ENCODE data around the gene DONSON. TPM values are rescaled to one million over a fixed set of nuclear protein-coding genes. Genes with fewer than 3 reads are reported as not detected.

Gene DONSON
- total RNA-seq, 2 donors from 2014 or later, result 5.1 to 7.1 TPM

DNA sequence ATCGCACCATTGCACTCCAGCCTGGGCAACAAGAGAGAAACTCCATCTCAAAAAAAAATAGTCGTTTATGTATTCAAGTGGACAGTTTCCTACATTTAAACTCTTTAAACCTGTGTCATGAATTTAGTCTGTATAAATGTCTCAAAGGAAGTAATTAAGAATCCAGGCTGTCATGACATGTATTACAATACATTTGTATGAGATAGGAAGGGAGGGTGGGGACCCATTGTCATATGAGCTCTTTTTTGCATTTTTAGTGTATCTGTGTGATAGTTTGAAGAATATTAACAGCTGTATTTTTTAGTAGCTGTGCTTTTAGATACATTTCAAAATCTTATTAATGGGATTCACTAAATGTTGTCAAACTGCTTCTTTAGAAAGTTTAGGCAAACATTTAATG lies 20.0 kb downstream of the DONSON start:
- no peak for DNase-seq (ENCODE audit: low spot score)
- intact Hi-C loops (cut with DNase I), result no loop called here

DNA sequence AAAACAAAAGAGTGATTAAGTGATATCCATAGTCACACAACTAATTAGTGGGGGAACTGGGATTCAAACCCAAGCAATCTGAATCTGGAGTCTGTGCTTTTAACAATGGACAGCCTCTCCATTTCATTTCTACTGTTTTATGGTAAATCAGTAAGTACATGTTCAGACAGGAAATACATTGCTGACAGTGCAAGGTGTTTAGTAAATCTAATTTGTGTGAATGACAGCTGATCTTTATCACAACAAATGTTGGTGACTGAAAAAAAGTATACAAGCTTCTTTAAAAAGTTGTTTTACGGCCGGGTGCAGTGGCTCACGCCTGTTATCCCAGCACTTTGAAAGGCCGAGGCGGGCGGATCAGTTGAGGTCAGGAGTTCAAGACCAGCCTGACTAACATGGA lies 20.6 kb downstream of the DONSON start:
- intact Hi-C loops (cut with DNase I), result no loop called here
- DNase-seq (ENCODE audit: low spot score), result no peak

DNA sequence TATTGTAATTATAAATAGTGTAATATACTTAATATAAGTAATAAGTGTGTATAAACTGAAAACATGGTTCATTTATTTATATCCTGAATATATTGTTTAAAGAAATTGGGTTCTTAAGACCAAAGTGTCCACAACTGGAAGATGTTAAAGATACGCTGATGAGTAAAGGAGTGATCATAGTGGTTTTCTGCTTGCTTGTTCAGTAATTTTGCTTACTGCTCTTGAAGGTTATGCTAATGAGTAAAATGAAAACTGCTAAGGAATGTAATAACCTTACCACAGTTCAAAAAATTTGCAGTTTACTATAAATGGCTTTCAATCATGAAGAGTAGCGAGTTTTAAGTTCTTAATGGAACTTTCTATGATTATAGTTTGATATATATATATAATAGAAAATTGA lies 22.0 kb downstream of the DONSON start:
- DNase-seq (ENCODE audit: low spot score), result no peak
- intact Hi-C loops (cut with DNase I), result no loop called here

DNA sequence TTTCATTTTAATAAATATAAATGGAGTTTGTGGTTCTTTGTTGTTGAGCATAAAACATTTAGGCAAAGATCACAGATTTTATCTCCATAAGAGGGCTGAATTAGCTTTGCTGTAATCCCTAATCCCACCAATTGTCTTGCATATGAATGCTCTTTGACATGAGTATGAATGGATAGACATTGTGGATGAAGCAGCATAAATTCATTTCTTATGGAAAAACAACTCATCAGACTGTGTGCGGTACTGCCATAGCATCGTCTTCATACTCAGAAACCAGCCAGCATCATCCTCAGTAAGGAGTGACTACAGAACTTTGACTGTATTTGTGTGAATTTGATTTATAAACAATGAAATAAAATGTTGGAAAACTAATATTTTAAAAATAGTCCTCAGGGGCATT lies 26.1 kb downstream of the DONSON start:
- DNase-seq (ENCODE audit: low spot score), result no peak
- intact Hi-C loops (cut with DNase I), result no loop called here

DNA sequence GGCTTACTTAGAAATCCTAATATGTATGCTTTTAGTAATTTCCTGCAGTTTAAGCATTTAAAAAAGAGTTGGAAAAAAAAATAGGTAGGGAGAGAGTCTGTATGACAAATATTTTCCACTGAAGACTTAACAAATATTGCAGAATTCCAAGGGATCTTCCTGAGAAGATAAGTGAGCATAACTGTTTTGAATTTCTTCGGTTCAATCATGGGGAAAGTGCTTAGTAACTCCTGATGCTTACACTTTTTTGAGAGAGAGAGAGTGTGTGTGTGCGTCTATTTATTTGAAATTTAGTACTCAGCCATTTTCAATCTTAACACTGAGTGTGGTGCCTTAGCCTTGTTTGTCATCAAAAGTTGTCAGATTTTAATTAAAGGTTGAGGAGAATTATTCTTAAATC lies 27.1 kb downstream of the DONSON start:
- intact Hi-C loops (cut with DNase I), result no loop called here
- DNase-seq (ENCODE audit: low spot score), result no peak

DNA sequence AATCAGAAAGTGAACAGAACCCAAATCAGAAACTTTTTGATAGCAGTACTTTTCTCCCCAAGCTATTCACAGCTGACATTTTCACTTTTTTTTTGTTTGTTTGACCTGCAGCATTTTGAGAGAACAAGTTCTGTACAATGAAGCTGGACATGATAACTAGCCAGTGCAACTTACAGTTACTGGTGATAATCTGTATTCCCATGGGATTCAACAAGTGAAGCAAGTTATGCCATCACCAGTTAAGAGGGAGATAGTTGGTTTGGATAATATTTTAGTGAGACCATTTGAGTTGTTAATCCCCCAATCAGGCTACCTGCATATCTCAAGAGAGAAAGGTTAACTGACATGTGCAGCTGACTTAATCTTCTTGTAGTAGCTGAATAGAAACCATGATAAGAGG lies 27.5 kb downstream of the DONSON start:
- no peak for DNase-seq (ENCODE audit: low spot score)
- intact Hi-C loops (cut with DNase I), result no loop called here

DNA sequence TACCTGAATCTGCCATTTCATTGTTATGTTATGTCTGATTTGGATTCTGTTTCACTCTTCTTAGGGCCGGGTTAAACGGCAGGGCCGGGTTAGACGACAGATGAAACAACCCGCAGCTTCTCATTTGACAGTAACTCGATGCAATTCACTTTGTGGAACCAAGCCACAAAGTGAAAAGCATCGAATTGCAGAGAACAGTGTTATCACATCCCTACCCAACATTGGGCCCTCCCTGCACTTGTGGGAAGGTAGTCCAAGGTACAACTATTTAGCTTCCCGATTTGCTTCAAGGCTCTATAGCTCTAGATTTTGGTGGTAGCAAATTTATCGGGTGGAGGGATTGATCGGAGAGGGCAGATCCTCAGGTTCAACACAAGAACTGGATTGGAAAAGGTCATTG lies 28.7 kb downstream of the DONSON start:
- intact Hi-C loops (cut with DNase I), result no loop called here
- no peak for DNase-seq (ENCODE audit: low spot score)

DNA sequence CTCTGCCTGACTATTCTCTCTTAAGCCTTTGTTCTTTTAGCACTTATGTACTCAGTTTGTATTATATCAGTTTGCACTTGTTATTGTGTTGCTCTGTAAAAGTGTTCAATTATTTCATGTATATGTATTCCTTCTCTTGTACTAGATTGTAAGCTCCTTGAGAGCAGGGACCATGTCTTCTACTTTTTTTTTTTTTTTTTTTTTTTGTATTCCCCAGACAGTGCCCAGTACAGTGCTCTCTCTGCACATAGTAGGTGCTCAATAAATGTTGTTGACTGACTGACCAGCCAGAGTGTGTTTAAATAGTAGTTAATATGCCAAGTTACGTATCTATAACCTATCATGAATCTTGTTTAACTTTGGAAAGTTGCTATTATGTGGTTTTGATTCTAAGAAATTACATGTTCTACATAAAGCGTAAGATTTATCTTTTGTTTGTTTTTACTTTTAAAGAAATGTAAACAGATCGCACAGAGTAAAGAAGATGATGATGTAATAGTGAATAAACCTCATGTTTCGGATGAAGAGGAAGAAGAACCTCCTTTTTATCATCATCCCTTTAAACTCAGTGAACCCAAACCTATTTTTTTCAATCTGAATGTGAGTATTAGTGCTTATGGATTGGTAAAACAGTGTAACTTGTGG lies 29.6 kb downstream of the DONSON start:
- no peak for DNase-seq (ENCODE audit: low spot score)
- intact Hi-C loops (cut with DNase I), result no loop called here

DNA sequence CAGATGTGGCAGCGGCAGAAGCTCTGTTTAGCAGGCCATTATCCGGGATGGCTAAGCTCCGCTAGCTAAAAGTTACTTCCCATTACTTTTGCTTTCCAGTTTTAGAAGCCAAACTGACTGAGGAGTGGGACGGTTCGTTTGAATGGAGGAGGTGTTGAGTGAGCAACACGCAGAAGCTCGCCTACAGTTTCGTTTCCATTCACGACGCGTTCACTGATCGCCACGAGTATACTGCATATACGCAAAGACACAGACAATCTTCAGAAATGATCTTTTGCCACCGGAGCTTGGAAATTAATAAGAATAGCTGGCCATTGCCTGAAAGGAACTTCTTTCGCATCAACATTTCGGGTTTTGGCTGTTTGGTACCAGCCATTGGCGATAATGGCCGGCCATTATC lies 31.0 kb downstream of the DONSON start:
- intact Hi-C loops (cut with DNase I), result no loop called here
- no peak for DNase-seq (ENCODE audit: low spot score)

DNA sequence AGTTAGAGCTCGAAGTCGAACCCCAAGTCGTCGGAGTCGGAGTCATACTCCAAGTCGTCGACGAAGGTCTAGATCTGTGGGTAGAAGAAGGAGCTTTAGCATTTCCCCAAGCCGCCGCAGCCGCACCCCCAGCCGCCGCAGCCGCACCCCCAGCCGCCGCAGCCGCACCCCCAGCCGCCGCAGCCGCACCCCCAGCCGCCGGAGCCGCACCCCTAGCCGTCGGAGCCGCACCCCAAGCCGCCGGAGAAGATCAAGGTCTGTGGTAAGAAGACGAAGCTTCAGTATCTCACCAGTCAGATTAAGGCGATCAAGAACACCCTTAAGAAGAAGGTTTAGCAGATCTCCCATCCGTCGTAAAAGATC lies 33.5 kb downstream of the DONSON start:
- intact Hi-C loops (cut with DNase I), result no loop called here

DNA sequence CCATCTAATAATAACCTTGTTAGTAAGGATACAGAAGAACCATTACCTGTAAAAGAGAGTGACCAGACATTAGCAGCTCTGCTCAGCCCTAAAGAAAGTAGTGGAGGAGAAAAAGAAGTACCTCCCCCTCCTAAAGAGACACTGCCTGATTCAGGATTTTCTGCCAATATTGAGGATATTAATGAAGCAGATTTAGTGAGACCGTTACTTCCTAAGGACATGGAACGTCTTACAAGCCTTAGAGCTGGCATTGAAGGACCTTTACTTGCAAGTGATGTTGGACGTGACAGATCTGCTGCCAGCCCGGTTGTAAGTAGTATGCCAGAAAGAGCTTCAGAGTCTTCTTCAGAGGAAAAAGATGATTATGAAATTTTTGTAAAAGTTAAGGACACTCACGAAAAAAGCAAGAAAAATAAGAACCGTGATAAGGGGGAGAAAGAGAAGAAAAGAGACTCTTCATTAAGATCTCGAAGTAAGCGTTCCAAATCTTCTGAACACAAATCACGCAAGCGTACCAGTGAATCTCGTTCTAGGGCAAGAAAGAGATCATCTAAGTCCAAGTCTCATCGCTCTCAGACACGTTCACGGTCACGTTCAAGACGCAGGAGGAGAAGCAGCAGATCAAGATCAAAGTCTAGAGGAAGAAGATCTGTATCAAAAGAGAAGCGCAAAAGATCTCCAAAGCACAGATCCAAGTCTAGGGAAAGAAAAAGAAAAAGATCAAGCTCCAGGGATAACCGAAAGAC lies 34.1 kb downstream of the DONSON start:
- intact Hi-C loops (cut with DNase I), result no loop called here
- DNase-seq (ENCODE audit: low spot score), result no peak

More for the DNA sequence above, 33.5 kb downstream of the DONSON start:
- DNase-seq (ENCODE audit: low spot score), result no peak

DNA sequence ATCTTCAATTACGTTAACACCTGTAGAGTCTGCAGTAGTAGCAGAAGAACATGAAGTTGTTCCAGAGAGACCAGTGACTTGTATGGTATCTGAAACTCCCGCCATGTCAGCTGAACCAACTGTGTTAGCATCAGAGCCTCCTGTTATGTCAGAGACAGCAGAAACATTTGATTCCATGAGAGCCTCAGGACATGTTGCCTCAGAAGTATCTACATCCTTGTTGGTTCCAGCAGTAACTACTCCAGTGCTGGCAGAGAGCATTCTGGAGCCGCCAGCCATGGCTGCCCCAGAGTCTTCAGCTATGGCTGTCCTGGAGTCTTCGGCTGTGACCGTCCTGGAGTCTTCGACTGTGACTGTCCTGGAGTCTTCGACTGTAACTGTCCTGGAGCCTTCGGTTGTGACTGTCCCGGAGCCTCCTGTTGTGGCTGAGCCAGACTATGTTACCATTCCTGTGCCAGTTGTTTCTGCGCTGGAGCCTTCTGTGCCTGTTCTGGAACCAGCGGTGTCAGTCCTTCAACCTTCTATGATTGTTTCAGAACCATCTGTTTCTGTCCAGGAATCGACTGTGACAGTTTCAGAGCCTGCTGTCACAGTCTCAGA lies 35.4 kb downstream of the DONSON start:
- intact Hi-C loops (cut with DNase I), result no loop called here
- DNase-seq (ENCODE audit: low spot score), result no peak

DNA sequence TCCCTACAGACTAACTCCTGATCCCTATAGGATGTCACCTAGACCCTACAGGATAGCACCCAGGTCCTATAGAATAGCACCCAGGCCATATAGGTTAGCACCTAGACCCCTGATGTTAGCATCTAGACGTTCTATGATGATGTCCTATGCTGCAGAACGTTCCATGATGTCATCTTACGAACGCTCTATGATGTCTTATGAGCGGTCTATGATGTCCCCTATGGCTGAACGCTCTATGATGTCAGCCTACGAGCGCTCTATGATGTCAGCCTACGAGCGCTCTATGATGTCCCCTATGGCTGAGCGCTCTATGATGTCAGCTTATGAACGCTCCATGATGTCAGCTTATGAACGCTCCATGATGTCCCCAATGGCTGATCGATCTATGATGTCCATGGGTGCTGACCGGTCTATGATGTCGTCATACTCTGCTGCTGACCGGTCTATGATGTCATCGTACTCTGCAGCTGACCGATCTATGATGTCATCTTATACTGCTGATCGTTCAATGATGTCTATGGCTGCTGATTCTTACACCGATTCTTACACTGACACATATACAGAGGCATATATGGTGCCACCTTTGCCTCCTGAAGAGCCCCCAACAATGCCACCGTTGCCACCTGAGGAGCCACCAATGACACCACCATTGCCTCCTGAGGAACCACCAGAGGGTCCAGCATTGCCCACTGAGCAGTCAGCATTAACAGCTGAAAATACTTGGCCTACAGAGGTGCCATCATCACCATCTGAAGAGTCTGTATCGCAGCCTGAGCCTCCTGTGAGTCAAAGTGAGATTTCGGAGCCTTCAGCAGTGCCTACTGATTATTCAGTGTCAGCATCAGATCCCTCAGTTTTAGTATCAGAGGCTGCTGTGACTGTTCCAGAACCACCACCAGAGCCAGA lies 36.1 kb downstream of the DONSON start:
- intact Hi-C loops (cut with DNase I), result no loop called here
- DNase-seq (ENCODE audit: low spot score), result no peak

DNA sequence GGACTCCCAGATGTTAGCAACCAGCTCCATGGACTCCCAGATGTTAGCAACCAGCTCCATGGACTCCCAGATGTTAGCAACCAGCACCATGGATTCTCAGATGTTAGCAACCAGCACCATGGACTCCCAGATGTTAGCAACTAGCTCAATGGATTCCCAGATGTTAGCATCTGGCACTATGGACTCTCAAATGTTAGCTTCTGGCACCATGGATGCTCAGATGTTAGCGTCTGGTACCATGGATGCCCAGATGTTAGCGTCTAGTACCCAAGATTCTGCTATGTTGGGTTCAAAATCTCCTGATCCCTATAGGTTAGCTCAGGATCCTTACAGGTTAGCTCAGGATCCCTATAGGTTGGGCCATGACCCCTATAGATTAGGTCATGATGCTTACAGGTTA lies 36.8 kb downstream of the DONSON start:
- intact Hi-C loops (cut with DNase I), result no loop called here
- DNase-seq (ENCODE audit: low spot score), result no peak

DNA sequence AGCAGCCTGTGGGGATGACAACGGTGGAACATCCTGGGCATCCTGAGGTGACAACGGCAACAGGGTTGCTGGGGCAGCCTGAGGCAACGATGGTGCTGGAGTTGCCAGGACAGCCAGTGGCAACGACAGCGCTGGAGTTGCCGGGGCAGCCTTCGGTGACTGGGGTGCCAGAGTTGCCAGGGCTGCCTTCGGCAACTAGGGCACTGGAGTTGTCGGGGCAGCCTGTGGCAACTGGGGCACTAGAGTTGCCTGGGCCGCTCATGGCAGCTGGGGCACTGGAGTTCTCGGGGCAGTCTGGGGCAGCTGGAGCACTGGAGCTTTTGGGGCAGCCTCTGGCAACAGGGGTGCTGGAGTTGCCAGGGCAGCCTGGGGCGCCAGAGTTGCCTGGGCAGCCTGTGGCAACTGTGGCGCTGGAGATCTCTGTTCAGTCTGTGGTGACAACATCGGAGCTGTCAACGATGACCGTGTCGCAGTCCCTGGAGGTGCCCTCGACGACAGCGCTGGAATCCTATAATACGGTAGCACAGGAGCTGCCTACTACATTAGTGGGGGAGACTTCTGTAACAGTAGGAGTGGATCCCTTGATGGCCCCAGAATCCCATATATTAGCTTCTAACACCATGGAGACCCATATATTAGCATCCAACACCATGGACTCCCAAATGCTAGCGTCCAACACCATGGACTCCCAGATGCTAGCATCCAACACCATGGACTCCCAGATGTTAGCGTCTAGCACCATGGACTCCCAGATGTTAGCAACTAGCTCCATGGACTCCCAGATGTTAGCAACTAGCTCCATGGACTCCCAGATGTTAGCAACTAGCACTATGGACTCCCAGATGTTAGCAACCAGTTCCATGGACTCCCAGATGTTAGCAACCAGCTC lies 37.5 kb downstream of the DONSON start:
- DNase-seq (ENCODE audit: low spot score), result no peak
- intact Hi-C loops (cut with DNase I), result no loop called here

DNA sequence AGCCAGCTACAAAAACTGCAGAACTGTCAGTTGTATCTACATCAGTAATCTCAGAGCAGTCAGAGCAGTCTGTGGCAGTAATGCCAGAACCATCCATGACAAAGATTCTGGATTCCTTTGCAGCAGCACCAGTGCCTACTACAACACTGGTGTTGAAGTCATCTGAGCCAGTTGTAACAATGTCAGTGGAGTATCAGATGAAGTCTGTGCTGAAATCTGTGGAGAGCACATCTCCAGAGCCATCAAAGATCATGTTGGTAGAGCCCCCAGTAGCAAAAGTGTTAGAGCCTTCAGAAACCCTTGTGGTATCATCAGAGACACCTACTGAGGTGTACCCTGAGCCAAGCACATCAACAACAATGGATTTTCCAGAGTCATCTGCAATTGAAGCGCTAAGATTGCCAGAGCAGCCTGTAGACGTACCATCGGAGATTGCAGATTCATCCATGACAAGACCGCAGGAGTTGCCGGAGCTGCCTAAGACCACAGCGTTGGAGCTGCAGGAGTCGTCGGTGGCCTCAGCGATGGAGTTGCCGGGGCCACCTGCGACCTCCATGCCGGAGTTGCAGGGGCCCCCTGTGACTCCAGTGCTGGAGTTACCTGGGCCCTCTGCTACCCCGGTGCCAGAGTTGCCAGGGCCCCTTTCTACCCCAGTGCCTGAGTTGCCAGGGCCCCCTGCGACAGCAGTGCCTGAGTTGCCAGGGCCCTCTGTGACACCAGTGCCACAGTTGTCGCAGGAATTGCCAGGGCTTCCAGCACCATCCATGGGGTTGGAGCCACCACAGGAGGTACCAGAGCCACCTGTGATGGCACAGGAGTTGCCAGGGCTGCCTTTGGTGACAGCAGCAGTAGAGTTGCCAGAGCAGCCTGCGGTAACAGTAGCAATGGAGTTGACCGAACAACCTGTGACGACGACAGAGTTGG lies 38.4 kb downstream of the DONSON start:
- no peak for DNase-seq (ENCODE audit: low spot score)
- intact Hi-C loops (cut with DNase I), result no loop called here

DNA sequence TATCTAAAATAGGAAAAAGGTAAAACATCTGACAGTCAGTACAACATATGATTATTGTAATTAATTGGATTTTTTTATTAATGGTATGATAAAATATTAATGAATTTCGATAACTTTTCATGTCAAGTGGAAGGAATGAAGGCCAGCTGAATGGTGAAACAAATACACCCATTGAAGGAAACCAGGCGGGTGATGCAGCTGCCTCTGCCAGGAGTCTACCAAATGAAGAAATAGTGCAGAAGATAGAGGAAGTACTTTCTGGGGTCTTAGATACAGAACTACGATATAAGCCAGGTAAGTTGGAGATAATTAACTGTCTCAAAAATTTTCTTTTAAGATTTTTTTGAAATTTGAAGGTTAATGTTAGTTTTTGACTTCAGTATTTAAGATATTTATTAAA lies 42.4 kb downstream of the DONSON start:
- DNase-seq (ENCODE audit: low spot score), result no peak
- intact Hi-C loops (cut with DNase I), result no loop called here
